ENCODE measurements around the gene TANGO2.

Gene TANGO2

DNA sequence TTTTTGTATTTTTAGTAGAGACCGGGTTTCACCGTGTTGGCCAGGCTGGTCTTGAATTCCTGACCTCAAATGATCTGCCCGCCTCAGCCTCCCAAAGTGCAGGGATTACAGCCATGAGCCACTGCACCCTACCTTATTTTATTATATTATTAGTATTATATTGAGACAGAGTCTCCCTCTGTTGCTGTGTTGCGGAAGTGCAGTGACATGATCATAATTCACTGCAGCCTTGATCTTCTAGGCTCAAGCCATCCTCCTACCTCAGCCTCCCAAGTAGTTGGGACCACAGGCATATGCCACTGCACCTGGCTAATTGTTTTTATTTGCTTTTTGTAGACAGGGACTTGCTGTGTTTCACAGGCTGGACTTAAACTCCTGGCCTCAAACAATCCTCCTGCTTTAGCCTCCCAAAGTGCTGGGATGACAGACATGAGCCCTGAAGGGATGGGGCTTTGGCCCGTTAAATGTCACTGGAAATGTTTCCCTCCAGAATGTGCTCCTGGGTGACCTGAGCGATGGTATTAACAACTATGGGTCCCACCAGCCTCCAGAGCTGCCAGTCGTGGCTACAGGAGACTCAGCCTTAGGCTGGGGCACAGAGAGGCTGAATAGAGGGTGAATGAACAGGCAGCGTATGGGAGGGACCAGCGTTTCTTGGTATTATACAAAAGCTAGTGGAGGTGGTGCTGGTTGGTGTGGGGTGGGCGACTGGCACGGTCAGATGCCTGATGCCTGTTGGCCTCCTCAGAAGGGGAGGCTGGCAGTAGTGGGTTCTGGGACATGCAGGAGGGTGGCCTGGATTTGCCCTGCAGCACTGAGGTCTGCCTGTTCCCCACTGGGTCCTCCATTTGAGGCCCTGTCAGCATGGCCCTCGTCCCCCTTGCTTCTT lies 7.3 kb downstream of the TANGO2 start:
- DNase-seq, result no peak

DNA sequence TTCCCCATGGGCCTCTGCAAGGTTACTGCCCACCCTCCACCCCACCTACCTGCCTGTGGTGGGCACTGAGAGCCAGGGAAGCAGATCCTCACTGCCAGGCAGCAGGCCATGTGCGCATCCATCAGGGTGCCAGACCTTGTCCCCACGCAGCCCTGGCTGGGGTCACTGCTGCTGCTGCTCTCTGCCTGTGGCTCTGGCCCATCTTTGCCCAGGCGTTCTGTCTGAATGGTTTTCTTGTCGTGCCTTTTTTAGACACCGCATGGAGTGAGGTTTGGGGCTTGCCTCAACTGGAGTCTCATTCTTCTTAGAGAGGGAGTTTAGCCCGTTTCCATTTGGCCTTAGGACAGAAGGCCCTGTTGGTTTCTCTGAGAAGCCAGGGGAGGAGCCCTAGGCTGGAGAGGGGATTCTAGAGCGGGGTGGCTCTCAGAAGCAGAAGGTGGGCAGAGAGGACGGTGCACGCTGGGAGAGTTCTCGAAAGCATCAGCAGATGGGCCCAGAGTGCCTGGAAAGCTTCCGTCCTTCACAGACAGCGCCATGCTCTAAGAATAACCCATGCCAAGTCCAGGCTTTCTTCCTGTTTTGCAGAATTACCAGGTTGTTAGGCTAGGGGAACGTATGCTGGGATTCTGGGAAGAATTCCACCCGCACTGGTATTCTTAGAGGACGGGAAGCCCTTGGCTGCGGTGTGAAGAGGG lies 8.1 kb downstream of the TANGO2 start:
- DNase-seq, result peak; percentile 20

DNA sequence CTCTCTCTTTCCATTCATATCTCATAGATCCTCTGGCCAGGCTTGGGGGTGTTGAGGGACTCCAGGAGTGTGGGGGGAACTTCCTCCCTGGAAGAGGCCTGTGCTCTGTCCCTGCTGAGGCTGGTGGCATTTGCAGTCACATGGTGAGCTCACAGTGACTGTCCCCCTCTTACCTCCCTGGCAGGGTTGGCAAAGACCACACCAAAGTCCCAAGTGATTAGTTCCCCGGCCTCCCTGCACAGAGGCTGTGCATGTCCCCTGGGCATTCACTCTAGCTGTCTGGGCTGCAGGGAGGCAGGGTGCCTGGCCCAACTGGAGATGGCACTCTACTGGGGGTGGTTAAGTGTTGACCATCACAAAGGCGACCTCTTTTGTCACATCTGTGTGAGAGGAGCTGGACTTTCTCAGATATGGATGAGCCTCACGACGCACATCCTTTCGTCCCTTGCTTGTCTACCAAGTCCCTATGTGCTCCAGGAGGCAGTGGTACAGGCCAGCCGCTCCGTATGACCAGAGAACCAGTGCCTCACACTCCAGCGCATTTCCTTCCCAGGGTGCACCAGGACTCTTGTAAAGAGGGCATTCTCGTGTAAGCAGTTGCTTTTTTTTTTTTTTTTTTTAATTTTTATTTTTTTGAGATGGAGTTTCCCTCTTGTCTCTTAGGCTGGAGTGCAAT lies 8.8 kb downstream of the TANGO2 start:
- DNase-seq, result no peak

DNA sequence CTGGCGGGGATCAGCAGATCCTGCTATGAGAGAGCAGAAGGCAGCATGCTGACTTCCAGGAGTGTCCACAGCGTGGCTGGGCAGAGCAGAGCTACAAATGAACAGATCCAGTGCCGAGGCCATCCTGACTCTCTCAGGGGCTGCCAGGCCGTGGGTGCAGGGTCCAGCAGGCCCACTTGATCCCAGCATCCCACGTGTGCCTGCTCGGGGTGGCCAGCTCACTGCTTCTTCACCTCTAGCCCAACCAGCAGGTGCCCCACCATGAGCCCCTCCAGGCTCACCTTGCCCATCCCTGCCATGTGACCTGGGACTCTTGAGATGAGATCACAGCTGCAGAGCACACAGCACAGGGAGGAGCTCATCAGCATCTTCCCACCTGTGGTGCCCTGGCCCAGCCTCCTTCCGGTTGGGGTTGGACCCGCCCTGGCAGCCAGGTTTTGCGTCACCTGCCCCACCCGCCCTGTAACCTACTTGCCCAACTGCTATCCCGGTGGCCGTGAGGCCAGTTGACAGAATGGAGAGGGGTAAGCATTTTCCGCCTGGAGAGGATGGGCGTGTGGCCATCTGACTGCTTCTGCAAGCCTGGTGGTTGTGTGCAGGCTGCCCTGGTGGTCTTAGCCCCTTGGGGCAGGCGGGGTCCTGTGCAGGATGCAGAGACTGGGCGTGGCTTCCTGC lies 11.0 kb downstream of the TANGO2 start:
- no peak for DNase-seq

DNA sequence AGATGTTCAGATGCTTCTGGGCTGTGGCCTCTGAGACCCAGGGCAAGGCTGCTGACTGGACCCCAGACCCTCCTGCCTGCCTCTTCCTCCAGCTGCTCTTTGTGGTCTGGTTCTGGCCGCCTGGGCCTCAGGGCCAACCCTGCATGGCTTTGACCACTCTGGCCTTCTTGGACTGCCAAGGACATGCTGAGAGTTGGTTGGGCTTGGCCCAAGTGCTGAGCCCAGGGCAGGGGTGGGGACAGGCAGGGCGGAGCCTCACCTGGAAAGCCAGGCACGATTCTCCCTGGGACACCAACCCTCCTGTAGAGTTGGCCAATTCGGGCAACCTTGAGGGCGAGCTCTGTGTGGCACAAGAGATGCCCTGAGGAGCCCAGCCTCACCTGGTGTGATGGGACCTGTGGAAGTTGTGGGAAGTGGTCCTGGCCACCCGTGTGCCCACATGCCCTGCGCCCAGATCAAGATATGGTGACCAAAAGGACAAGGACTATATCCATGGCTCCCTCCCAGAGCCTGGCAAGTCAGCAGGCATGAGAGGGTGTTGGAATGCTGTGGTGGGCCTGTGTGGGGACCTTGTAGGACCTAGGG lies 11.6 kb downstream of the TANGO2 start:
- no peak for DNase-seq

DNA sequence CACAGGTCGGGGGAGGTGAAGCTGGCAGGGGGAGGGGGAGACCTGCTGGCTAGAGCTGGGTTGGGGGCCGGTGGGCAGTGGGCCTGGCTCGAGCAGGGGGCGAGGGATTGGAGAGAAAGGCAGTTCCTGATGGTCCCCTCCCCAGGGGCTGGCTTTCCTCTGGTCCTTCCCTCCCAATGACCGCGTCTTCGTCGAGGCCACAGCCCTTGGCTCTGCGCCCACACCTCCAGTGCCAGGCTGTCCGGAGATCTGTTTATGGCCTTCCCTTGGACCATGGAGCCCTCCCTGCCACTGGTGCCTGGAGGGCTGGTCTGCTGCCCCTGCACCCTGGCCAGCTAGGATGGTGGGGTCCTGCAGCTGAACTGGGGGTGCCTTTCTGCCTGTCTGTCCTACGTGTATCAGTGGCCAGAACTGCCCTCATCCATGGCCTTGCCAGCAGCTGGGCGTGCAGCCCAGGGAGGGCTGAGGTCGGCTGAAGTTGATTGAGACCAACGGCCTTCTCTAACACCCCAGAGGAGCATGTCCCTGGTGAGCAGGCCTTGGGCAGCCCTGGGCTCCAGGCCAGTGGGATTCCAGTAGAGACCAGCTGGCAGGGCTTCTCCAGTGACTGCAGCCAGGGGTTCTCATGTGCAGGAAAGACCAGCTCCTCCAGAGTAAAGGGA lies 12.3 kb downstream of the TANGO2 start:
- peak; percentile 39 for DNase-seq

DNA sequence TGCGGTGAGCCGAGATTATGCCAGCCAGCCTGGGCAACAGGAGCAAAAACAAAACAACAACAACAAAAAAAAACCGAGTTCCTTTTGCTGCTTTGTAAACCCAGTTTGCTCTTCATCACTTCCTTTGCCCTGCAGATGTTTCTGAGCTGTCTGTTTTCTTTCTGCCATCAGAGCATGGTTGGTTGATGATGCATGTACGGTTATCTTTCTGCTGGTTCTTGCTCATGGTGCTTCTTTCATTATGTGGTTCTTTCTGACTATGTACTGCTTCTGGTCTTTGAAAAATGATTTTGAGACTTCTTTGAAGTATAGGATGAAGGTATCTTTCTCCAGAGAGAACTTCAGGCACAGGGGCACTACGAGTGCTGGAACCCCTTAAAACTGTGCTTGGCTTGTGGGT lies 13.2 kb downstream of the TANGO2 start:
- DNase-seq, result no peak

DNA sequence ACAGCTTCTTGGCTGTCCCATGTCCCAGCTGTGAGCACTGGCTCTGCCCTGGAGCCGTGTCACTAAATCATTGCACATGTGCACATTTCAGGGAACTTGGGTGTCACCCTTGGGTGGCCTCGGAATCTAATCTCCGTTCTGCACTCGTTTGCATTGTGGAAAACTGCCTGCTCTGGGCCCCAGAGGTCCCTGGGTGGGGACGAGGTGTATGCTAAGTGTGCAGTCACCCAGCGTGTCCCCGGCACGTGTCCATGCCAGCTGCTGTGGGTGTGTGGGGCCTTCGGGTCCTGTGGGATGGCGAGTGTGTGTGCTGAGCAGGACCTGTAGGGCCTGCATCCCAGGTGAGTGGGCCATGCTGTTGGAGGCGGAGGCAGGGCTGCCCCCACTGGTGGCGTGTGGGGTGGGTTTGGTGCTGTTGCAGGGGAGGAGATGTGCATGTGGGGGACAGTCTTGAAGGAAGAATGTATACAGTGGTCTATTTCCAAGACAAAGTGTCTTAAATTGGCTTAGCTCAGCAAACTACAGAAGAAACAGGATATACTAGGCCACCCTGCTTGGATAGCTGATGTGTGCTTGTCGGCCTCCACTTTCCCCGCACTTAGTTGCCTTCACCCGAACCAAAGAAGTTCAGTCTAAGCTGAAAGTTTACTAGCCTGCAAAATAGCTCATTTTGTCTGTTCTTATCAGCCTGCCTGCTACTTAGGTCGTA lies 14.6 kb downstream of the TANGO2 start:
- DNase-seq, result no peak

DNA sequence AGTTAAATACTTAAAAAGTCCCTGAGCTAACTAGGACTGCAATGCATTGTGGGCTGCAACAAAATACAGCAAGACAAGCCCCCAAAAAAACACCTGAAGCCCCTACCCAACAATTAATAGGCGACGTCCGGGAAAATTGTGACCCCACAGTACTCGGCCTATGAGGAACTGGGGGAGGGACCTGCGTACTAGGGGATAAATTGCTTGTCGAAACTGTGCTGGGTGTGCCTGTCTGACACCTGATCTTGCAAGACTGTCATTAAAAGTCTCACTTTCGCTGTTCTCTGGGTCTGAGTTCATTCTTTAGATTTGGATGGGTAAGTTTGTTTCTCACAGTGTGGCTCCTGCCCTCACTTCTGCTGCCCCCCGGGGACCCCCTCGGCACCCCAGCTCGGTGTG lies 15.2 kb downstream of the TANGO2 start:
- no peak for DNase-seq

DNA sequence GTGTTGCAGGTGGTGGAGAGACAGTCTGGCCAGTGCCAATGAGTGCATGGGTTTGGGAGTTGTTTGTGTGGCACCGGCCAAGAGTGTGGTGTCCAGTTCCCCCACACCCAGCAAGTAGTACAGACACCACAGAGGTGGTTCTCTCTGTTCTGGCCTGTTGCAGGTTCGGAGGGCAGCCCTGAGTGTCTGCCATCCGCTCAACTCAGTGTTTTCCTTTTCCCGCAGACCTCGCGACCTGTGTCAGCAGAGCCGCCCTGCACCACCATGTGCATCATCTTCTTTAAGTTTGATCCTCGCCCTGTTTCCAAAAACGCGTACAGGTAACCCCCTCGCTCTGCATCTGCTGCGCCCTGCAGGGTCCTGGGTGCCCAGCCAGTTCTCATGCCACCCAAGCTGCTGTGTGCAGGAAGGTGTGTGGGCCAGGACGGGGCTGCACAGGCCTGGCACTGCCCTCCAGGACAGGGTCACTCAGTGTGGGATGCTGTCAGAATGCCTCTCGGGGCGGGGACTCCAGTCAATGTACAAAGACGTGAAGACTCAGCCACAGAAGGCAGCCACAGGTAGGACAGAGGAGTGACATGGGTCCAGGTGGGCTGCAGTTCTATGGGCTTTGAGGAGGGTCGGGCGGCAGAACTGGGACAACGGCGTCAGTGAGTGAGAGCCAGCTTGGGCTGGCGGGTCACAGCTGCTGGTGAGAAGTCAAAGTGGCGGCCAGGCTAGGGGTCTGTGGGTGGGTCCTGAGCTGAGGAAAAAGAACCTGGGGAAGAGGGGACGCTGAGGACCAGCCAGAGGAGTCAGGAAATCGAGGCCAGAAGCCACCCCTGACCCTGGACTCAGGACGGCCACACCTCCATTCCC lies 15.9 kb downstream of the TANGO2 start:
- DNase-seq, result no peak

DNA sequence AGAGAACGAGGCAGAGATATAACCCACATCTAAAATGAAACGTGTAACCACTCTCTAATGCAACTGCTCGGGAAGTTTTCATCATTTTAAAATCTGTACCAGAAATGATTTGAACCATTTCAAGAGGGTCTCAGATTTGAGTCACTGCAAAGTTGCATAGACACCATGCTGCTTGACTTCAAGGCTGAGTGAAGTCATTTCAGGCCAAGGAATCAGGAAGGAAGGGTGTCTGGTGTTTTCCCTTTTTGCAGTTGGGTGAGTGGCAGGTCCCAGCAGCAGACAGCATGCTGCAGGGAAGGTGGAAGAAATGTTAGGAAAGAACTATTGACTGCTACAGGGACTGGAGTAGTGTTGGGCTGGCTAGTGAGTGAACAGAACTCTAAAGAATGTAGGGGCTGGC lies 16.5 kb downstream of the TANGO2 start:
- no peak for DNase-seq

DNA sequence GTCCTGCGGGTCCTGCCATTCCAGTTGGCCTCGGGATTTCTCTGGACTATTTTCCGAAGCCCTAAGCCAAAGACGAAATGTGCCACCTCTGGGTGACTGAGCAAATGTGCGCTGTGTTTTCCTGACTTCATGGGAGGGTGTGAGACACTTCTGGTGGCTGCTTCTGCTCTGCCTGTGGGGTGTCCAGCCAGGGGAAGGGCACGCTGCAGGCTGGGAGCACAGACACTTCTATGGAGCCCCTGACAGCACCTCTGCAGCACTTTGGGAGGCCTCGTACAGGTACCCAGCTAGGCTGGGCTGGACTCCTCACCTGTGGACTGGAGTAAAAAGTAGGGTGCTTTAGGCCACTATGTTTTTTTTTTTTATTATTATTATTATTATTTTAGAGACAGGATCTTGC lies 17.7 kb downstream of the TANGO2 start:
- DNase-seq, result no peak

DNA sequence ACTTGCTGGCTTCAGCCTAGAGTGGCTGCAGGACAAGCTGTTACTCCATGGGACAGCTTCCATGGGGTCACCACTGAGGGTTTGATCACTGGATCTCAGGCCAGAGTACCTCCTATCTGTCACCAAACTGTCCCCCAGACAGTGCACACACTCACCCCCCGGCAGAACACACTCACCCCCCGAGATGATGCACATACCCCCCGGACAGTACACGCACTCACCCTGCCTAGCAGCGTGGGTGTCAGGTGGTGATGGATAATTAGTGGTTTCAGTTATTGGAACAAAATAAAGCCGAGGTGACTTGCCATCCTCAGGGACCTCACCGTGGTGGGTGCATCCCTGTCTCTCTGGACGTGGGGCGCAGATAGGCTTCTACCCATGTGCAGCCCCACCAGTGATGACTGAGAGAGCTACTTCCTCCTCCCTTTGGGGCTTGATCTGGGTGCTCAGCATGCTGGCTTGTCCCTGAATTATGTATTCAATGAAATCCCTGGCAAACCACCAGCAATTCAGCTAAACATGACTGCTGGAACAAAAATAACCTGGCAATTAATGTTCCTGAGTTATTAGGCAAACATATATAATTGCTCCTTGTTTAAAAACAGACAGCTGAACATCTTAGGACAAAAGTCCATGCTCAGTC lies 18.9 kb downstream of the TANGO2 start:
- DNase-seq, result no peak

DNA sequence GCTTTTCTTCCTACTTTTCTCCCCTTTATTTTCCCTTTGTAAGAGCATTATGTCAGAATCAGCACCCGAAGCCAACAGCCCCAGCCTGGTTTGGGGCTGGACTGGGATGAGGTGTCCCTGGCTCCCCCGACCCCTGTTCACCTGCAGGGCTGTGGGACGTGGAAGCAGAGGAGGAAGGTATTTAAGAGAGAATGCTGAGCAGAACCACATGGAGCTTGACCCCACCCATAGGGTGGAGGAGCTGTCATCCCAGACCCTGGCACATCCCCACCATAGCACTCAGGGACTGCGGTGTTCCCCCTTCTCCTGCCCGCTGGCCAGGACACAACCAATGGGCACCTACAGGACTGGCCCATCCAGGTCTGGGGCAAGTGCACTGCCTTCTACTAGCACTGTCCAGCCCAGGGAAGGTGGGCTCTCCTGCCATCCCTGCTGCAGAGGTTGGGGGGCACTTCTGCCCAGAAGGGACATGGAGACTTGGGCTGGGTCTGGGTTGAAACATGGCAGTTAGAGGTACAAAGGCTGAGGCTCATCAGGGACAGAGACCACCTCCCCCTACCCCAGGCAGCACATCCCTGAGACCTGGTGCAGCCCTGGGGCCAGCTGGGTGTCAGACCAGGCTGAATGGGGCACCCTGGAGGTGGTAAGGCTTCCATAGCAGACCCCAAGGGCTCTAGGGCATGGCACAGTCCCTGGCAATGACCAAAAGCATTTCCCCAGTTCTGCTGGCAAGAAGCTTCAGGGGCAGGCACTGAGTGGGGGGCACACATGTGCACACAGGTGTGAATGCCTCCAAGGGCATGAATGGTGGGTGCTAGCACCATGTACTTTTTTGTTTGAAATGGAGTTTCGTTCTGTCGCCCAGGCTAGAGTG lies 19.7 kb downstream of the TANGO2 start:
- DNase-seq, result no peak

DNA sequence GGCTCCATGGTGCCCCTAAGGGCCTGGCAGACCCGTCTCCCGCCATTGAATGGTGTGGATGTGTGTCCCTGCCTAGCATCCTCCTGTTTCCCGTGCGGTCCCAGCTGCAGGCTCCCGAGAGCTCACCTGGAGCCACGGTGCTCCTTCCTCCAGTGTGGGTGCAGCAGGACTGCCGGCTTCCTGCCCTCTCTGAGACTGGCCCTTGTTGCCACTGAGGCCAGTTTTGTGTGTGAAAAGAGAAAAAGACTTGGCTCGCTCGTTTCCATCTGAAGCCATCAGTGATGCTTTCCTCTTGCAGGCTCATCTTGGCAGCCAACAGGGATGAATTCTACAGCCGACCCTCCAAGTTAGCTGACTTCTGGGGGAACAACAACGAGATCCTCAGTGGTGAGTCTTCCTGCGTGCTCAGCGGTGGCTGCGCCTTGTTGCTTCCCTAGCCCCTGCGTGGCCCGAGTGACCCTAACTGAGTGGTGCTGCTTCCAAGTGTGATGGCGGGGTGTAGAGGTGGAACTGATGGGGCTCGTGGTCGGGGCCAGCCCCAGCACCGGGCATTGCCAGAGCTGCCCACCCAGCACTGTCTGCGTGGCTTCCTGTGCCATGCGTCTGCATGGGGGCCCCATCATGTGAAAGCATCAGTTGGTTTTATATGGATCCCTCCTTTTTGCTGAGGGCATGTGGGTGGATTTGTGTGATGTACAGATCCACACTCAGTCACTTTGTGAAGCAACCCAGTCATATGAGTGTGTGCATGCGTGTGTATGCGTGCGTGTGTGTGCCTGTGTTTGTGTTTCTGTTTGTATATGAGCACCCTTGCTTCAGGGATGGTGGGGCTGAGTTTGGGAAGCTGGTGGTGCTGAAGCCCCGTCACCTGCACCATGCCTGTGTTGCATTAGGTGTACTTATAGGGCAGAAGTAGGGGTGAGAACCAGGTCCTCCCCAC lies 22.4 kb downstream of the TANGO2 start:
- no peak for DNase-seq

DNA sequence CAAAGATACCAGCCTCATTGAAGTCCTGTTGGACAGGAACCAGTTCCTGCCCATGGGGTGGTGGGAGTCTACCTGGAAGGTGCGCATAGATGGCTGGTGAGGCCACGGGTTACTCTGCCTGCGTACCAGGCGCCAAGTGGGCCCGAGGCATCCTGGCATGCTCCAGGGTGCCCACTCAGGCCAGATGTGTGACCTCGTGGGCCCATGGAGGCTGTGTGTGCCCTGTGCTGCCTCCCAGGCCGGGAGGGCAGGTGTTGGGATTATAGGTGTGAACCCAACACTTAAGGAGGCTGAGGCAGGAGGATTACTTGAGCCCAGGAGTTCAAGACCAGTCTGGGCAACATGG lies 23.1 kb downstream of the TANGO2 start:
- no peak for DNase-seq

DNA sequence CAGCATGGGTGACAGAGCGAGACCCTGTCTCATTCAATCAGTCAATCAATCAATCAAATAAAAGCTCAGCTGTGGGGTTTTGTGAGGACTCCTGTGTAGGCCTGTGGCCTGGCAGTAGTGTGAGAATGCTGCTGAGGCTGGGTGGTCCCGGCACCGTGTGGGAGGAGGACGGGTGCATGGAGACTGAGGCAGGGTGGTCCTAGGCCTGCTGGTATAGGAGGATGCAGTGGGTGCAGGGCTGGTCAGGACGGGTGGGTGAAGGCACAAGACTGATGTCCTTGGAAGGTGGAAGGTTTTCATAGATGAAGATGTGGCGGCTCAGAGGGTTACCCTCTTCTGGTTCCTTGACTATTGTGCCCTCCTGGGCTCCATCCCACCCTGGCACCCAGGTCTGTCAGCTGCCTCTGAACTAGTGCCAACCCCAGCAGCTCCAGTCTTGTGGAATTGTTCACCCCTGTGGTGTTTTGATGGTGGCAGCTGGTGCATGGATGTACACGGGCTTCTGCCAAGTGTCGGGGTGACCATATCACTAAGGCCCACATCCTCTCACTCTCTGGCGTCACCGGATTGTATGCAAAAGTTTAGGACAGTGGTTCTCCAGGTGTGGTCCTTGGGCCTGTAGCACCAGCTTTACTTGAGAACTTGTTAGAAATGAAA lies 23.7 kb downstream of the TANGO2 start:
- no peak for DNase-seq

Data from midbrain (tissue), 1 donor.